ENCODE data around the gene TET2.

TET2 gene

DNA sequence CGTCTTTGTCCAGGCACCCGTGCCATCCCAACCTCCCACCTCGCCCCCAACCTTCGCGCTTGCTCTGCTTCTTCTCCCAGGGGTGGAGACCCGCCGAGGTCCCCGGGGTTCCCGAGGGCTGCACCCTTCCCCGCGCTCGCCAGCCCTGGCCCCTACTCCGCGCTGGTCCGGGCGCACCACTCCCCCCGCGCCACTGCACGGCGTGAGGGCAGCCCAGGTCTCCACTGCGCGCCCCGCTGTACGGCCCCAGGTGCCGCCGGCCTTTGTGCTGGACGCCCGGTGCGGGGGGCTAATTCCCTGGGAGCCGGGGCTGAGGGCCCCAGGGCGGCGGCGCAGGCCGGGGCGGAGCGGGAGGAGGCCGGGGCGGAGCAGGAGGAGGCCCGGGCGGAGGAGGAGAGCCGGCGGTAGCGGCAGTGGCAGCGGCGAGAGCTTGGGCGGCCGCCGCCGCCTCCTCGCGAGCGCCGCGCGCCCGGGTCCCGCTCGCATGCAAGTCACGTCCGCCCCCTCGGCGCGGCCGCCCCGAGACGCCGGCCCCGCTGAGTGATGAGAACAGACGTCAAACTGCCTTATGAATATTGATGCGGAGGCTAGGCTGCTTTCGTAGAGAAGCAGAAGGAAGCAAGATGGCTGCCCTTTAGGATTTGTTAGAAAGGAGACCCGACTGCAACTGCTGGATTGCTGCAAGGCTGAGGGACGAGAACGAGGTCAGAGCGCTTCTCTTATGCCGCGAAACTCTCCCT lies at the start of gene TET2:
Gene TET2 (plus strand): TSS at position 601 of the 740 bp plus-strand sequence. CDS start 87,067 bp downstream, outside the sequence.
- peak within 1 kb of the TSS; percentile 66 for H3K27ac ChIP-seq (ENCODE audit: low read length)
- H3K4me3 ChIP-seq (ENCODE audit: low read length in 2 of 2), result peak within 1 kb of the TSS; percentile 82 to 97

DNA sequence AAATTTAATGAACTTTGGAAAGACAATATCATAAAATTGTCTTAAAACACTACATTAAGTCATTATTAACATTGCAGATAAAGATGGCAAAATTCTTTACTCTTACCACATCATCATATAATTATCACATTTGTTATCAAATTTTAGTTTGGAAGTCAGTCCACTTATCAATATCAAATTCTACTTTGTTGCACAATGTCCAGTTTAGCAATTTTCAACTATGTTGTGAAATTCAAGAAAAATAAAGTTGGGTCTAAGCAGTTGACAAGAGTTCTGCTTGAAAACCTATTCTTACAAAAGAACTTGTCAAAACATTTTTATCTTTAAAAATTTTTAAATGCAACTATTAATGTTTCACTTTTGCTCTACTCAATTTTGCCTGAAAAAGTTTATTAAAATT lies 44.7 kb upstream of the TET2 start:
- no peak overlapping the region for H3K27ac ChIP-seq (ENCODE audit: low read length)

More for the DNA sequence above, at the start of gene TET2:
- Histone ChIP-seq H3K4me1 (ENCODE audit: control insufficient read depth, insufficient read depth, low read length) (peaks cover 7% of the 10 kb centered on the region), H3K27me3 (ENCODE audit: control insufficient read depth in 1 of 2, insufficient read depth in 2 of 2, low read length in 2 of 2) (no peaks in the 10 kb centered on the region), H3K36me3 (ENCODE audit: control insufficient read depth in 2 of 2, insufficient read depth in 2 of 2, low read length in 2 of 2) (no peaks in the 10 kb centered on the region), H3K9me3 (ENCODE audit: control insufficient read depth in 2 of 2, low read length in 2 of 2) (no peaks in the 10 kb centered on the region), H3K9ac (ENCODE audit: low read length in 2 of 2) (peak within 1 kb of the TSS; percentile 69 to 81)

DNA sequence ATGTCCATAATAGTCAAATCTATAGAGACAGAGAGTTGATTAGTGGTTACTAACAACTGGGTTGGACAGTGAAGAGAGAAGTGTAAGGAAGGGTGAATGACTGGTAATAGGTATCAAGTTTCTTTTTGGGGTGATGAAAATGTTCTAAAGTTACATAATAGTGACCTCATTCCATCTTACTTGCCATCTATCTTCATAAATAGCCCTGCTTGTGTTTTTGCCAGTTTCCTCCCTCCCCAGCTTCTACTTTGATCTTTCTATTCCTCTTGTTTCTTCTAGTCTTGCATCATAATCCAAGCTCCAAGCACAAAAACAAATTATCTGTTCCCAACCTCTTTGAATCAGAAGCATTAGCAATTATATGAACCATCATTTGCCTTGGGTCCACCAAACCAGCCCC lies 40.2 kb upstream of the TET2 start:
- no peak overlapping the region for H3K27ac ChIP-seq (ENCODE audit: low read length)

More for the DNA sequence above, 44.7 kb upstream of the TET2 start:
- Histone ChIP-seq H3K27me3 (ENCODE audit: control insufficient read depth in 1 of 2, insufficient read depth in 2 of 2, low read length in 2 of 2) (no peaks in the 10 kb centered on the region), H3K36me3 (ENCODE audit: control insufficient read depth in 2 of 2, insufficient read depth in 2 of 2, low read length in 2 of 2) (no peaks in the 10 kb centered on the region), H3K4me1 (ENCODE audit: control insufficient read depth, insufficient read depth, low read length) (no peaks in the 10 kb centered on the region), H3K9me3 (ENCODE audit: control insufficient read depth in 2 of 2, low read length in 2 of 2) (no peaks in the 10 kb centered on the region), H3K4me3 (ENCODE audit: low read length in 2 of 2) (no peak overlapping the region), H3K9ac (ENCODE audit: low read length in 2 of 2) (no peak overlapping the region)

DNA sequence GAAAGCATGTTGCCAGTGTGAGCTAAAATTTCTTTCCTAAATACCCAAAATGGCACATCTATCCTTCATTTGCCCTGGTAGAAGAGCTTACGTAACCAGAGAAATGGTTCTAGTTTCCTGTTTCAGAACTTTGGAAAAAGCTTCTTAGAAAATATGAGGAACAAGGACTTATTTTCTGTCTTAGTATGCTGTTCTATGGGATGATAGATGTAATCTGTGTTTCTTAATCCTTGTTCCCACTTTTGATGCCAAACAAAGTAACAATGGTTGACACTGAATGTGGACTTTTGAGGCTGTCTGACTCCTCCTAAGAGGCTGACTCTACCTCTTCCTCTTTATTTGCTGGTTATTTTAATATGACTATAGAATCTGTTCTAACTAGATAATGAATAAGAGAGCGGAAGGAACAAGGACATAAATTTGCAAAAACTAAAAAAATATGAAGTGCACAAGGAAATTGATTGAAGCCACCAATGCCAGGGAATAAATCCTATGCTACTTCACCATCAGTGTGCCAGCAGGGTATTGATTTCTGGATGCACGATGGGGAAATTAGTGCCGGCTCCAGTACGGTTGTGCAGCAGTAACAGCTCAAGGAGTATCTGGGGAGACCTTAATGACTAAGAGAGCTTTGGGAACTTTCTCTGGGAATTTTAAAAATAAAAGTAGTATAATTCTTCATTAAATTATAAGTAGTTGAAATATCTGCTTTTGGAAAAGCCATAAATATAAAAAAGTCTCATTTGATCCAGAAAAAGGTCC lies 39.4 kb upstream of the TET2 start:
- Histone ChIP-seq H3K9me3 (ENCODE audit: control insufficient read depth in 2 of 2, low read length in 2 of 2) (no peaks in the 10 kb centered on the region), H3K27me3 (ENCODE audit: control insufficient read depth in 1 of 2, insufficient read depth in 2 of 2, low read length in 2 of 2) (no peaks in the 10 kb centered on the region), H3K9ac (ENCODE audit: low read length in 2 of 2) (no peak overlapping the region), H3K4me3 (ENCODE audit: low read length in 2 of 2) (no peak overlapping the region), H3K4me1 (ENCODE audit: control insufficient read depth, insufficient read depth, low read length) (no peaks in the 10 kb centered on the region), H3K27ac (ENCODE audit: low read length) (no peak overlapping the region), H3K36me3 (ENCODE audit: control insufficient read depth in 2 of 2, insufficient read depth in 2 of 2, low read length in 2 of 2) (no peaks in the 10 kb centered on the region)

More for the DNA sequence above, 40.2 kb upstream of the TET2 start:
- no peak overlapping the region for H3K4me3 ChIP-seq (ENCODE audit: low read length in 2 of 2)
- H3K9ac ChIP-seq (ENCODE audit: low read length in 2 of 2), result no peak overlapping the region
- no peaks in the 10 kb centered on the region for H3K4me1 ChIP-seq (ENCODE audit: control insufficient read depth, insufficient read depth, low read length)
- H3K9me3 ChIP-seq (ENCODE audit: control insufficient read depth in 2 of 2, low read length in 2 of 2), result no peaks in the 10 kb centered on the region
- H3K36me3 ChIP-seq (ENCODE audit: control insufficient read depth in 2 of 2, insufficient read depth in 2 of 2, low read length in 2 of 2), result no peaks in the 10 kb centered on the region
- H3K27me3 ChIP-seq (ENCODE audit: control insufficient read depth in 1 of 2, insufficient read depth in 2 of 2, low read length in 2 of 2), result no peaks in the 10 kb centered on the region

DNA sequence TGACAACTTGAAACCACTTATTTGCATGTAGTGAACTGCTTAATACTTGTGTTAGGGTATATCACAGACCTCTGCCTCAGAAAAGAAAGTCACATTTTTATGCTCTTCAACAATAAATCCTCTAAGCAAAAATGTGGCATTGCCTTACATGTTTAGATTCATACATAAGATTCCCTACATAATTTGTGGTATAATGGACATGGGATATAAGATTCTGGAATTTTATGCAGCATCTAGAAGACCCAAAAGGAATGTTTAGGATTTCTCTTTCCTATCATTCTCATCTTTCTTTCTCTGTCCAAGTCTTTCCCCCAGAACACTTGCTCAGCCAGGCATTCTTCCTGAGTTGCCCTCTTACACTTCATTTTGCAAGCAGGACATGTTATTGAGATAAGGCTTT lies 37.7 kb upstream of the TET2 start:
- no peaks in the 10 kb centered on the region for H3K27me3 ChIP-seq (ENCODE audit: control insufficient read depth in 1 of 2, insufficient read depth in 2 of 2, low read length in 2 of 2)
- no peak overlapping the region for H3K27ac ChIP-seq (ENCODE audit: low read length)
- no peak overlapping the region for H3K4me3 ChIP-seq (ENCODE audit: low read length in 2 of 2)
- H3K36me3 ChIP-seq (ENCODE audit: control insufficient read depth in 2 of 2, insufficient read depth in 2 of 2, low read length in 2 of 2), result no peaks in the 10 kb centered on the region
- H3K4me1 ChIP-seq (ENCODE audit: control insufficient read depth, insufficient read depth, low read length), result no peaks in the 10 kb centered on the region
- no peak overlapping the region for H3K9ac ChIP-seq (ENCODE audit: low read length in 2 of 2)
- no peaks in the 10 kb centered on the region for H3K9me3 ChIP-seq (ENCODE audit: control insufficient read depth in 2 of 2, low read length in 2 of 2)

DNA sequence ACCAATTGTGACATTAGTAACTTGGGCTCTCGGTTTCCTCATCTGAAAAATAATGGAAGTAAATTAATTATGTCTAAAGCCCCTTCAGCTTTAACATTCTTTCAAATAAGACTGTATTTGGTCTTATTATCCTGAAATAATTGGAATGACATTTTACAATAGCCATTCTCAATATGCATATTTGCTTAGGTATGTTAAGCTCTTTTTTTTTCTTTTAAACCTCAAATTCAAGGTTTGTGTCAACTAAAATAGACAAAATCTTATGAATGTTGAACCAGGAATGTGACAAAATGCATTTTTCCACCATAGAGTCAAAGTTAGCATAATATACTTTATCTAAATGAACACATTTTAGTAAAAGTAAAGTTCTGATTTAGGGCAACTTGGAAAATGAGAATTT lies 34.4 kb upstream of the TET2 start:
- H3K9me3 ChIP-seq (ENCODE audit: control insufficient read depth in 2 of 2, low read length in 2 of 2), result no peaks in the 10 kb centered on the region
- H3K36me3 ChIP-seq (ENCODE audit: control insufficient read depth in 2 of 2, insufficient read depth in 2 of 2, low read length in 2 of 2), result no peaks in the 10 kb centered on the region
- no peak overlapping the region for H3K27ac ChIP-seq (ENCODE audit: low read length)
- H3K27me3 ChIP-seq (ENCODE audit: control insufficient read depth in 1 of 2, insufficient read depth in 2 of 2, low read length in 2 of 2), result no peaks in the 10 kb centered on the region
- no peak overlapping the region for H3K4me3 ChIP-seq (ENCODE audit: low read length in 2 of 2)
- no peaks in the 10 kb centered on the region for H3K4me1 ChIP-seq (ENCODE audit: control insufficient read depth, insufficient read depth, low read length)
- H3K9ac ChIP-seq (ENCODE audit: low read length in 2 of 2), result no peak overlapping the region

DNA sequence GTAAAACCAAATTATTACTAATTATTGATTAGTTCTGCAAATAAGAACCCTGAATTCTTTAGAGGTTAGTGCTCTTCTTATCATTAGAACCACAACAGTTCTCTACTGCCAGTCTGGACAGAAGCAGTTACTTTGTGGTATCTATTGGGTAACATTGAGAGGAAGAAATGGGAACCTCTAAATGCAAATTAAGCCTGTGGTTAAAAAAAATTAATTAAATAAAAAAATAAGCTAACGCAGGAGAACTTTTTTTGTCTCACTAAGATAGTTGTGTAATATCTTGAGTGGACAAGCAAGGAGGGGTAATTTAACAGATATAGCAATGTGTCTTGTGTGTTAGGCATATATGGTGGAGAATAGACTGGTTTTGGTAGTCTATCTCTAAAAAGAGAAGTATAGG lies 32.9 kb upstream of the TET2 start:
- H3K27me3 ChIP-seq (ENCODE audit: control insufficient read depth in 1 of 2, insufficient read depth in 2 of 2, low read length in 2 of 2), result no peaks in the 10 kb centered on the region
- no peaks in the 10 kb centered on the region for H3K4me1 ChIP-seq (ENCODE audit: control insufficient read depth, insufficient read depth, low read length)
- H3K9me3 ChIP-seq (ENCODE audit: control insufficient read depth in 2 of 2, low read length in 2 of 2), result no peaks in the 10 kb centered on the region
- H3K9ac ChIP-seq (ENCODE audit: low read length in 2 of 2), result no peak overlapping the region
- H3K4me3 ChIP-seq (ENCODE audit: low read length in 2 of 2), result no peak overlapping the region
- H3K36me3 ChIP-seq (ENCODE audit: control insufficient read depth in 2 of 2, insufficient read depth in 2 of 2, low read length in 2 of 2), result no peaks in the 10 kb centered on the region
- no peak overlapping the region for H3K27ac ChIP-seq (ENCODE audit: low read length)

DNA sequence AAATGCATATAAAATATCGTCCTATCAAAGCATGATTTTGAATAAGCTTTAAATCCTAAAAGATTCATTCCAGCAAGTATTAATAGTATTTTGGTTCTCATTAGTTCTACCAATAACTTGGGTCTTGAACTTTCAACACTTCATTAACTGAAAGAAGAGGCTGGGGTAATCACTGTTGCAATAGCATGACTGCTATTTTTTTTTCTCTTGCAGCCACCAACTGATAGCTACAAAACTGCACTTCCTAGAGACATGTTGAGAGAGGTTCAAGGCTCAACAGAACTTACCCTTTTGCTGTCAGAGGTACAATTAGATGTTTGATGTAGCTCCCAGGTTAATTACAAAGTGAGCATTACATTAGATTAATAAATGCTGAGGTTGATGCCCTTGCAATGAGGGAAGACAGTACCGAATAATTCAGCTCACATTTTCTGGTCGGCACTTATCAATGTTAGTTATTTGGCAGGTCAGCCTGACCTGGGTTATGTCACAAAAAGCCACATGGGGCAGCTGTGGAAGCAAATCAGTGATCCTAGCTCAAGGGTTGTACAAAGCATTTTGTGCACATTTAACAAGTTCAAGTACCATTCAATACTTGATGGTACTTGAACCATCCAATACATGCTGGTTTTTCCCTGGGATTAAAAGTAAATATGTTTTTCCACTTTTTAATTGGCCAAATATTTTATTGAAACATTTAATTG lies 29.9 kb upstream of the TET2 start:
- no peaks in the 10 kb centered on the region for H3K36me3 ChIP-seq (ENCODE audit: control insufficient read depth in 2 of 2, insufficient read depth in 2 of 2, low read length in 2 of 2)
- no peak overlapping the region for H3K4me3 ChIP-seq (ENCODE audit: low read length in 2 of 2)
- no peaks in the 10 kb centered on the region for H3K27me3 ChIP-seq (ENCODE audit: control insufficient read depth in 1 of 2, insufficient read depth in 2 of 2, low read length in 2 of 2)
- H3K9me3 ChIP-seq (ENCODE audit: control insufficient read depth in 2 of 2, low read length in 2 of 2), result no peaks in the 10 kb centered on the region
- no peak overlapping the region for H3K9ac ChIP-seq (ENCODE audit: low read length in 2 of 2)
- H3K27ac ChIP-seq (ENCODE audit: low read length), result no peak overlapping the region
- no peaks in the 10 kb centered on the region for H3K4me1 ChIP-seq (ENCODE audit: control insufficient read depth, insufficient read depth, low read length)

DNA sequence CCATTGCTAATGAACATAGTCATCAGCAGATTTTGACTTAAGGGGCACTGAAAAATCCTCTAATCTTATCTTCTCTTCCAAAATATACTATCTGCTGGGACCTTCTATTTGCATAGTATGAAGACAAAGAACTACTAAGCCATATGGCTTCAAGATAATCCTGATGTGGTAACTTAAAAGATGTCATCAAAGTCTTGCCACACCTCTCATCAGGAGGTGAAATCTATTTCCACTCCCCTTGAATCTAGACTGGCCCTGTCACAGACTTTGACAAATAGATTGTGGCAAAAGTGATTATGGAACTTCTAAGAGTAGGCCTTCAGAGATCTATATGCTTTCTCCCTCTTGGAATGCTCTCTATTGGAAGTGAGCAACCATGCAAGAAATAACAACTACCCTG lies 27.3 kb upstream of the TET2 start:
- Histone ChIP-seq H3K4me1 (ENCODE audit: control insufficient read depth, insufficient read depth, low read length) (no peaks in the 10 kb centered on the region), H3K27me3 (ENCODE audit: control insufficient read depth in 1 of 2, insufficient read depth in 2 of 2, low read length in 2 of 2) (no peaks in the 10 kb centered on the region), H3K9me3 (ENCODE audit: control insufficient read depth in 2 of 2, low read length in 2 of 2) (no peaks in the 10 kb centered on the region), H3K36me3 (ENCODE audit: control insufficient read depth in 2 of 2, insufficient read depth in 2 of 2, low read length in 2 of 2) (no peaks in the 10 kb centered on the region), H3K9ac (ENCODE audit: low read length in 2 of 2) (no peak overlapping the region), H3K27ac (ENCODE audit: low read length) (no peak overlapping the region), H3K4me3 (ENCODE audit: low read length in 2 of 2) (no peak overlapping the region)

DNA sequence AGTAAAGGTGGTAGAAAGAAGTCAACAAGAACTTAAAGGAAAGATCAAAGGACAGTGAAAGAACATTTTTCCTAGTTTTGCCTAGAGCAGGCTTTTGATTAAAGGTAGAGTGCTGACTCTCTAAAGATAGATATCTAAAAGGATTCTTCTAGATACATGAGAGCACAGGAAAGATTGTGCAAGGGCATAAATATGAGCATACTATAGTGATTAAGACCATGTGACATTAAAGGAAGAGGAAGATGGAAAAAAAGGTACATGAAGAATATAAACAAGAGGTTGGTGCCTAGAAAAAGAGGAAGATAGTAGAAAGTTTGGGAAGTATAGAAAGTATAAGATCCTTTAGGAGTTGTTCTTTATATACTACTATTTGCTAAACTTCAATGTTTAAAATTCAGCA lies 26.1 kb upstream of the TET2 start:
- Histone ChIP-seq H3K9me3 (ENCODE audit: control insufficient read depth in 2 of 2, low read length in 2 of 2) (no peaks in the 10 kb centered on the region), H3K4me1 (ENCODE audit: control insufficient read depth, insufficient read depth, low read length) (no peaks in the 10 kb centered on the region), H3K9ac (ENCODE audit: low read length in 2 of 2) (no peak overlapping the region), H3K27me3 (ENCODE audit: control insufficient read depth in 1 of 2, insufficient read depth in 2 of 2, low read length in 2 of 2) (no peaks in the 10 kb centered on the region), H3K4me3 (ENCODE audit: low read length in 2 of 2) (no peak overlapping the region), H3K27ac (ENCODE audit: low read length) (no peak overlapping the region), H3K36me3 (ENCODE audit: control insufficient read depth in 2 of 2, insufficient read depth in 2 of 2, low read length in 2 of 2) (no peaks in the 10 kb centered on the region)
